ENCODE measurements around the gene GRM5.

The GRM5 gene

DNA sequence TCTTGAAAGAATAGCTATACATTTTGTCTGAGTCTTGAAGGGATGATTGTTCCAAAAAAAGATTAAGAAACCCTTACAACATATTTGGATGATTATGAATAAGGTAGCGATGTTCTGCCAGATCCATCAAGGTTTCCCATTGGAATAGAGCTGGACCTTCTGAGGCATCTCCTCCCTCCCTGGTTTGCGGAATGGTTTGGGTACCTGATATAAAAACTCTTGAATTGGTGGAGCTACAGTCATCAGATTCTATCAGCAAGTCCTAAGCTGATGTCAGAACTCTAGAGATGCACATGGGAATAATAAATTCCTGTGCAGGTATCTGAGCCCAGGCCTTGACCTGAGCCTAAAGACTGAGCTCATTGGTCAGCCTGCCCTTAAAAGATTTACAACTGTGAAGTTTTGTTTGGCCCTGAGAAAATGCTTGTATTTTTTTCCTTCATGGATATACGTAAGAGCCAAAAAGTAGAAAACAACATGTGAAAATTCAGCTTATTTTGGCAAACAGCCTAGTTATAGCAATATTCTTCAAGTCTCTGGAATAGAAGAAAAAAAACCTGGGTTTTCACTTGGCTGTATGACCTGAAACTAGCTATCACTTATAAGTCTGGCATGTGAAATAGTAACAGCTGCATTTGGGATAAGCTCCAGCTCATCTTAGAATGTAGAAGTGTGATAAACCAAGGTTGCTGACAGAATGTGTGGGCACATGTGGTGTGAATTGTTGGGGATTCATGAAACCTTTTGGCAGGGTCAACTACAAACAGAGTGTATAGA is 462.5 kb downstream of the GRM5 start:
- no peak for DNase-seq

- no peak for DNase-seq
These were observed 468.4 kb downstream of the GRM5 start for GRCh38 chr11:88597387-88597786.

DNA sequence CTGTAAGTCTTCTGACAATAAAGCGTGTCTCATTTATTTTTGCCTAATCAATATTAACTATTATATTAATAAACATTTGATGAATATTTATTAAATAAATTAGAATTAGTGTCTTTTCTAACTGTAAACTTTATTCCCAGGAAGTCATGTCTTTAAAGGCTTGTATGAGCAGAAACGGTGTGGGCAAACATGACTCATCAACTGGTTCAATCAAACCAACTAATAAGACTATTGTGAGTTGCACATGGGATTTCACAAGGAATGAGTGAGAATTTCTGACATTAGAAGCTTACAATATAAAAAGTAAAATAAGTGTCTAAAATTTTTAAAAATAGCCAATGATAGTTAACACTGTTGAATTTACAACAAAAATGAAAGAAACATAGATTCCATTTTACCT is 469.0 kb downstream of the GRM5 start:
- no peak for DNase-seq

- DNase-seq: no peak
These were observed 471.4 kb downstream of the GRM5 start for GRCh38 chr11:88594274-88594950.

DNA sequence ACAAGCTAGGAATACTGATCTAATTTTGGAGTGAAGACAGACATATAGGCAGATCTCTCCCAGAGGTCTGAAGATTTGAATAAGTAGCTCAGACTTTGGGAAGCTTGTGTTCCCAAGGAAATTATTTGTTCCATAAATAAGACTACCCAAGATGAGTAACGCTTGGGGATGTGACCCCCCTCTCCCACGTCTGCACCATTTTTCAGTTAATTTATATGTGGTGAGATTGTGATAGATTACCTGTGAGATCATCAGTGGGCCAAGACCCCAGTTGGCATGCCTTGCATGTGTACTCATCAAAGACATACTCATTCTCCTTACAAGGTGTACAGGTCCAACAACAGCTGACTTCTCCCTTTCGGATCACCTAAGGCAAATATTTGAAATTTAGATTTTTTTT is 475.4 kb downstream of the GRM5 start:
- no peak for DNase-seq

DNA sequence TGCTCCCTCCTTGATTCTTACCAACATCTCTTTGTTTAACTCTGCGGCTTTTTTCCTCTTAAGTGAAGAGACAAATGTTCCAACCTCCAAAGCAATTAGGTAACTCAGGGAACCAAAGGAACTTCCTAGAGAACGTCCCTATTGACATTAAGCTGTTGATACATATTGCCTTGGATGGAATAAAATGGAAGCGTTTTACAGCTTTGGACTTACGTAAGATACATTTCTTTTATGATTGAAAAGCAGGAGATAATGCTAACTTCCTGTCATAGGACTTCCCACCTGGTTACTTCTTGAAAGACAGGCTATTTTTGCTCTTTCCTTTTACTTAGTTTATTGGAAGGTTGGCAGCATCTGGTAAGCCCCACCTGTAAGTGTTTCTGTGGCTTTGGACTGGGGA is 482.5 kb downstream of the GRM5 start:
- no peak for DNase-seq

- DNase-seq: no peak
These were observed 486.3 kb downstream of the GRM5 start for GRCh38 chr11:88579466-88579865.

GRCh38 chr11:88576741-88577140 is 489.0 kb downstream of the GRM5 start:
- DNase-seq: no peak

GRCh38 chr11:88575916-88576315 is 489.9 kb downstream of the GRM5 start:
- DNase-seq: no peak

GRCh38 chr11:88569342-88569741 is 496.4 kb downstream of the GRM5 start:
- no peak for DNase-seq

GRCh38 chr11:88555829-88556202 is 510.0 kb downstream of the GRM5 start:
- no peak for DNase-seq

DNA sequence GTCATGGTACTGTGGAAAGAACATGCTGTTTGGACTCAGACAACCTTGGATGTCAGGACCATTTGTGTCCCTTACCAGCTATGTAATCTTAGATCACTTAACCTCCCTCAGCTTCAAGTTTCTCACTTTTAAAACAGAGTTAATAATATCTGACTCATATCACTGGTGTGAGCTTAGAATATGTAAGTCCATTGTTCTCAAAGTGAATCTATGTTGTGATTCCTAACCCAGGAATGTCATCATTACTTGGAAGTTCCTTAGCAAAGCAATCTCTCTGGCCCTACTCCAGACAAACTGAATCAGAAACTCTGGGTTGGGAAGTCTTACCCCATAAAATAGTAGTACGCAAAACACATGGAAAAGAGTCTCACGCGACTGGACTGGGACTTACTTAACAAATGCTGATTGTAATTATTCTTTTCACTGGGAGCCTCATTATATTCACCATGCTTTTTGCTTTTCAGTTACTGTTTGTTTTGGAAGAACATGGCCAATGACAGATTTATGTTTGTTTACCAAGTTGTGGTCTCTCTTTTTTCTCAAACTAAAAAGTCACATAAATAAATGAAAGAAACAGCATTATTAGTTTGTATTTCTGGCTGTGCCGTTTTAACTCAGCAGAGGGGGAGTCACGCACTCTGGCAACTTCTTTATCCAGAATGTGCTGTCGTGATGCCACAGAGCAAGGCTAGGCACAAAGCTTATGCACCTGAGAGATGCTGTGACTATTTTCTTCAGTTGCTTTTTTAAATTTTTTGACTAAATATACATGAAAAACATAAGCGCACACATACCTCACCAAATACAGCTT is 510.6 kb downstream of the GRM5 start:
- DNase-seq: no peak

GRCh38 chr11:88553204-88553603 is 512.6 kb downstream of the GRM5 start:
- no peak for DNase-seq

- no peak for DNase-seq
These were observed 513.3 kb downstream of the GRM5 start for GRCh38 chr11:88552379-88553062.

DNA sequence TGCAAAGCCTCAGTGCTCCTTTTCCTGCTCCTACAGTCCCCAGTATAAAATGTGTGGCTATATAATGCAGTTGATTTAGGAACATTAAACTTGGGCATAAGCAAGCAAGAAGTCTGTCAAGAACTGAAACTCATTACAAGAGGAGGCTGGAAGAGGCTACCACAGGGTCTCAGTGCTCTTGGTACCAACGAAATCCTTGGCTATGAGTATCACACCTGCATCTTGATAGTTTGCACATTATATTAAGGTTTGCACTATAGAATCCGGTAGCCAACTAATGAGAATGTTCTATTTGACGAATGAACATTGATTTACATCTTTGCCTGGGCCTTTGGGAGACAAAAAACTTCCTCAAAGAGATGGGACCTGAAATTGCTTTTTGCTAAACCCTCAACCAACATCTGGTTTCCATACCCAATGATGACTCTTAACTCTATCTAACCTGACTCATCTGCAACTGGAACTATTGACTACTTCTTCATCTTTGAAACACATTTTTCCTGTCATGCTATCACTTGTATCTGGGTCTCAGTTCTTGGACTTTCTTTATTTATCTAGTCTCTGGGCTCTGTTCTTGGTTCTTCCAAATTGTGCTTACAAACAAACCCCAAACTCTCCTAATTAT is 521.0 kb downstream of the GRM5 start:
- DNase-seq: no peak

GRCh38 chr11:88543902-88544655 is 521.7 kb downstream of the GRM5 start:
- DNase-seq: no peak

DNA sequence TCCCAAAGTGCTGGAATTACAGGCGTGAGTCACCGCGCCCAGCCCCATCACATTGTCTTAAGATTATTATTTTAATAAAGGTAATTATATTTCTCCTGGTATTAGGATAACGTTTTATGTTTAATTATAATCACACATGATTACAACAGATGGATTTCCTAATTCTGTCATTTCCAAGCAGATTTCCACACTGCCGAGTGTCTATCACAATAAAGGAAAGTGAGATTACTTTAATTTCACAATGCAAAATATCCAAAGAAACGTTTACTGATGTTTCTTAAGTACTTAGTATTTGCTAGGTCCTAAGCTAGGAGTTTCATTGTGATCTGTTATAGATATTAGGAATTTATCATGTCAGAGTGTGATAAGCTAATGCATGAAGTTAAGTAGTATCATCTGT is 524.8 kb downstream of the GRM5 start:
- DNase-seq: no peak

DNA sequence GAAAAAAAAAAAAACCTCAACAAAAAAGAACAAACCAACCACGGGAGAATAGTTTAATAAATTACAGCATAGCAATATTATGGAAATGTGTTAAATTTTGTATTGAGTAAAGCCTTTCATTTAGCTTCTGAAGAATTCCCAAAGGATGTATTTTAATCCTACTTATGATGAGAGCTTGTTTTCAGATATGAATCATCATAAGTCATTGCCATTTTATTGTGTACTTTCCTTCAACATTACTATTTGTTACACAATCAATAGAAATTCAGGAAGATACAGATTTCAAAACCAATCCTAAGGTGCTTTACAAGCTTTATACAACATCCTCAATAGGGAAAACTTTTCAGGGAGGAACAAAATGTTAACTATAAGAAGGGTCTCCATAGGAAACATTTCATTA is 527.7 kb downstream of the GRM5 start:
- no peak for DNase-seq

GRCh38 chr11:88537613-88538012 is 528.2 kb downstream of the GRM5 start:
- DNase-seq: no peak

DNA sequence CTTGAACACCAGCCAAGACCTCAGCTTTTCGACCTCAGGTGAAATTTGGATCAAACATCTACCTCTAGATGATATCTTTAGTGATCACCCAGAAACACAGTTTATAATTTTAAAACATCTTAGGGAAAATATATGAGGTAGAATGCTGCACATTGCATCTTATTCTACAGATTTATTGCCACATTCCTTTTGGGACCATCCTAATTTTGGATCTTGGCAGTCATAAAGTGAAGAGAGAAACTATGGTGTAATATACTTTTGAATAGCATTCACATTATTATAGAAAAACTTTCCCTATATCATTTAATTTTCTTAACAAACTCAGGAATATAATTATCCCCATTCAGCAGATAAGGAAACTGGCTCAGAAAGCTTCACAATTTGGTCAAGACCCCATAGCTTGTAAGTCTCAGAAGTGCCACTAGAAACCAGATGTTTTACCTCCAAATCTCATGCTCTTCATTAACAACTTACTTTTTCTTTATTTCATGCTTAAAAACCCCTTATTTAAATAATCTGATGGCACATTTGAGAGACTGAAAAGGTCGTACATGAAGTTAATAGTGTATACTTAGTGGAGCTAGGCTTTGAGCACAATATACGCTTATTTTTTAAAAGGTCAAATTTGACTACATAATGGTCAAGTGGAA is 529.0 kb downstream of the GRM5 start:
- no peak for DNase-seq

DNA sequence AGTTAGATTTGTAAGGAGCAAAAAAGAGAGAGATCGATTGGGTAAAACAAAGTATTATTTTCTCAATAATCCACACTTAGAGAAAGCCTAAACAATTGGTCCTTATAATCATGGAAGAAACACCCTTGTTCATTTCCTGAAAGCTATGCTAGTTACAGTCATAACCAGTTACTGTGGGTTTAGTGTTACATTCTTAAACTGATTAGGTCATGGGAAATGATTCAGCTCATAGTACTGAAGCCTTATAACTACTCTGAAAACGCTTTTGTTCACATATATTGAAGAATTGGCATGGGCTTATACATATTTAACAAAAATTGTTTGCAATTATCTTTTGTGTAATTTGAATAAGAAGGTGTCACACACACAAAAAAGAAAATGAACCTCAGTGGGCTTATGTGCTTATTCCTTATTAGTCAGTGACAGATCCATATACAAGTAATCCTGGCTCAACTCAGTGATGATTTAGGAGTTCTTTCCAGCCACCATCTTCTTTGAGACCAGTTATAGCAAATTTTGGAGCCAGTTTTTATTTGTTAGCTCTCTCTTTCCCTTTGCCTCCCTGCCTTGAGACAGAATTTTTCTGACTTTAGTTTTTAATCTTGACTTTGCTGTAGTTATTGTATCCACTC is 529.8 kb downstream of the GRM5 start:
- no peak for DNase-seq
